ENCODE data around the gene SLC9A9. TPM values are rescaled to one million over a fixed set of nuclear protein-coding genes. Genes with fewer than 3 reads are reported as not detected.

SLC9A9 gene
- total and polyA plus RNA-seq, 9 of the 15 experiments (the other 6 are each of a cell fraction or from before 2014, with no cell fraction given), result 0.03 to 0.13 TPM; not detected in 7

GRCh38 chr3:143307613-143308183, 540.6 kb downstream of the SLC9A9 start (continued):
- TF ChIP-seq CEBPZ (IDR thresholded peaks at IDR 0.05; ENCODE audit: borderline replicate concordance, low read depth, low read length) (no peak), OTX1 (CRISPR knock-in tag; IDR thresholded peaks at IDR 0.05) (no peak), ZNF77 (CRISPR knock-in tag; IDR thresholded peaks at IDR 0.05) (no peak), SNAPC5 (CRISPR knock-in tag; IDR thresholded peaks at IDR 0.05) (no peak), EGR1 (conservative IDR thresholded peaks at IDR 0.05) (no peak), HNRNPLL (IDR thresholded peaks at IDR 0.05; ENCODE audit: low read depth, low read length, poor library complexity, severe bottlenecking) (no peak), RBBP5 (IDR thresholded peaks at IDR 0.05; ENCODE audit: borderline replicate concordance, insufficient read depth, low read length, poor library complexity, severe bottlenecking) (no peak), ZEB2 (IDR thresholded peaks at IDR 0.05) (peak; percentile 34; the same call in 1 of the 2 replicates), STAT5B (CRISPR knock-in tag; IDR thresholded peaks at IDR 0.05) (no peak), PREB (CRISPR knock-in tag; IDR thresholded peaks at IDR 0.05) (no peak), KDM2B (CRISPR knock-in tag; IDR thresholded peaks at IDR 0.05) (no peak), RBM17 (IDR thresholded peaks at IDR 0.05; ENCODE audit: borderline replicate concordance, low read depth, low read length) (no peak), CBFA2T2 (conservative IDR thresholded peaks at IDR 0.05) (peak; percentile 86), ZNF280B (CRISPR knock-in tag; IDR thresholded peaks at IDR 0.05) (no peak), RFX7 (CRISPR knock-in tag; IDR thresholded peaks at IDR 0.05) (0 out of 2 replicates have a peak, but pooled peaks have one; percentile 38), POU5F1 (IDR thresholded peaks at IDR 0.05; ENCODE audit: borderline replicate concordance, low read depth, low read length, partially characterized antibody) (no peak), SRSF9 (IDR thresholded peaks at IDR 0.05; ENCODE audit: borderline replicate concordance, low read depth, low read length) (no peak), PTRF (tag; IDR thresholded peaks at IDR 0.05) (0 out of 2 replicates have a peak, but pooled peaks have one; percentile 29), NR4A1 (CRISPR knock-in tag; IDR thresholded peaks at IDR 0.05) (no peak), NR4A1 (tag; IDR thresholded peaks at IDR 0.05) (peak; percentile 66; the same call in 1 of the 2 replicates), FOXA1 (IDR thresholded peaks at IDR 0.05; ENCODE audit: borderline replicate concordance) (no peak), ZNF707 (CRISPR knock-in tag; conservative IDR thresholded peaks at IDR 0.05) (no peak), ARID1B (IDR thresholded peaks at IDR 0.05) (peak; percentile 93)
